KMS-11 (cell line): ENCODE results near the gene PTP4A1.

ENCODE experiments used
- H2AFZ ChIP-seq: fragments of 200-600 bp; sonication (generic); 2 replicates; pipeline ENCODE4 v1.6.1; 2016; ENCODE audit warnings: antibody characterized with exemption, mixed run types, low read depth
- H3K27ac ChIP-seq: fragments of 200-600 bp; sonication (generic); 2 replicates; pipeline ENCODE4 v1.6.1; 2016; ENCODE audit warnings: mild to moderate bottlenecking, mixed run types
- H3K27me3 ChIP-seq: fragments of 200-600 bp; sonication (generic); 2 replicates; pipeline ENCODE4 v1.6.1; 2017; ENCODE audit warnings: mild to moderate bottlenecking, low read depth, mixed run types, moderate library complexity; ENCODE audit not compliant: insufficient read depth
- H3K36me3 ChIP-seq: fragments of 200-600 bp; sonication (generic); 2 replicates; pipeline ENCODE4 v1.6.1; 2017; ENCODE audit warnings: mild to moderate bottlenecking, mixed run types; ENCODE audit not compliant: insufficient read depth
- H3K4me1 ChIP-seq: fragments of 200-600 bp; sonication (generic); 2 replicates; pipeline ENCODE4 v1.6.1; 2016; ENCODE audit warnings: mild to moderate bottlenecking, low read depth, mixed run types; ENCODE audit not compliant: poor library complexity, severe bottlenecking
- H3K4me2 ChIP-seq: fragments of 200-600 bp; sonication (generic); 2 replicates; pipeline ENCODE4 v1.7.0; 2016; ENCODE audit warnings: mild to moderate bottlenecking, mixed run types
- H3K4me3 ChIP-seq: fragments of 200-600 bp; sonication (generic); IDR thresholded peaks from 2 replicates; pipeline ENCODE4 v1.6.1; 2017; ENCODE audit warnings: low read depth, low read length, mixed read lengths; ENCODE audit not compliant: insufficient read depth
- H3K79me2 ChIP-seq: fragments of 200-600 bp; sonication (generic); 2 replicates; pipeline ENCODE4 v1.6.1; 2016; ENCODE audit warnings: low read depth, mixed run types; ENCODE audit not compliant: insufficient read depth
- H3K9ac ChIP-seq: fragments of 200-600 bp; sonication (generic); 2 replicates; pipeline ENCODE4 v1.6.1; 2016; ENCODE audit warnings: mild to moderate bottlenecking, mixed run types
- H4K20me1 ChIP-seq: fragments of 200-600 bp; sonication (generic); 2 replicates; pipeline ENCODE4 v1.6.1; 2016; ENCODE audit warnings: mild to moderate bottlenecking, mixed run types; ENCODE audit not compliant: insufficient read depth
- CTCF ChIP-seq: fragments of 200-600 bp; sonication (generic); conservative IDR thresholded peaks from 2 replicates; pipeline ENCODE4 v1.6.1; 2017; ENCODE audit warnings: low read depth, mild to moderate bottlenecking, antibody characterized with exemption, low read length, moderate library complexity, mixed read lengths

Gene PTP4A1

GRCh38 chr6:63597141-63598048, 25.1 kb downstream of the PTP4A1 start:
- H3K36me3 ChIP-seq, result no peaks in the 10 kb centered on the region
- no peak overlapping the region for H3K4me3 ChIP-seq
- peak overlapping the region; percentile 94 for H2AFZ ChIP-seq
- no peak overlapping the region for H3K27ac ChIP-seq
- no peak for TF ChIP-seq CTCF
- peak overlapping the region; percentile 26; the same call in 1 of the 2 replicates for H3K4me2 ChIP-seq
- no peaks in the 10 kb centered on the region for H3K27me3 ChIP-seq
- H3K79me2 ChIP-seq, result no peaks in the 10 kb centered on the region
- H4K20me1 ChIP-seq, result no peaks in the 10 kb centered on the region
- peaks cover 5% of the 10 kb centered on the region for H3K4me1 ChIP-seq
- no peak overlapping the region for H3K9ac ChIP-seq

GRCh38 chr6:63598049-63599036, 26.1 kb downstream of the PTP4A1 start:
- Histone ChIP-seq H3K27ac (no peak overlapping the region), H3K4me3 (no peak overlapping the region), H3K4me2 (peak overlapping the region; percentile 26), H4K20me1 (no peaks in the 10 kb centered on the region), H3K79me2 (no peaks in the 10 kb centered on the region), H3K4me1 (peaks cover 5% of the 10 kb centered on the region), H3K27me3 (no peaks in the 10 kb centered on the region), H2AFZ (peak overlapping the region; percentile 94), H3K9ac (no peak overlapping the region), H3K36me3 (no peaks in the 10 kb centered on the region)
- TF ChIP-seq CTCF, result peak; percentile 81

- Histone ChIP-seq H3K27me3 (no peaks in the 10 kb centered on the region), H3K4me2 (peak overlapping the region; percentile 26), H3K36me3 (no peaks in the 10 kb centered on the region), H4K20me1 (no peaks in the 10 kb centered on the region), H3K27ac (no peak overlapping the region), H3K9ac (no peak overlapping the region), H2AFZ (peak overlapping the region; percentile 94), H3K79me2 (no peaks in the 10 kb centered on the region), H3K4me1 (peaks cover 5% of the 10 kb centered on the region), H3K4me3 (no peak overlapping the region)
- TF ChIP-seq CTCF, result no peak
Measured at GRCh38 chr6:63599243-63599642, 27.0 kb downstream of the PTP4A1 start.

GRCh38 chr6:63600136-63600535, 27.9 kb downstream of the PTP4A1 start:
- H3K9ac ChIP-seq, result no peak overlapping the region
- no peak overlapping the region for H3K4me2 ChIP-seq
- no peaks in the 10 kb centered on the region for H3K36me3 ChIP-seq
- H3K79me2 ChIP-seq, result no peaks in the 10 kb centered on the region
- no peak overlapping the region for H2AFZ ChIP-seq
- no peak overlapping the region for H3K4me3 ChIP-seq
- TF ChIP-seq CTCF, result no peak
- H3K27ac ChIP-seq, result no peak overlapping the region
- peaks cover 5% of the 10 kb centered on the region for H3K4me1 ChIP-seq
- H3K27me3 ChIP-seq, result no peaks in the 10 kb centered on the region
- H4K20me1 ChIP-seq, result no peaks in the 10 kb centered on the region
